ENCODE data around the gene ADAP1.

DNA sequence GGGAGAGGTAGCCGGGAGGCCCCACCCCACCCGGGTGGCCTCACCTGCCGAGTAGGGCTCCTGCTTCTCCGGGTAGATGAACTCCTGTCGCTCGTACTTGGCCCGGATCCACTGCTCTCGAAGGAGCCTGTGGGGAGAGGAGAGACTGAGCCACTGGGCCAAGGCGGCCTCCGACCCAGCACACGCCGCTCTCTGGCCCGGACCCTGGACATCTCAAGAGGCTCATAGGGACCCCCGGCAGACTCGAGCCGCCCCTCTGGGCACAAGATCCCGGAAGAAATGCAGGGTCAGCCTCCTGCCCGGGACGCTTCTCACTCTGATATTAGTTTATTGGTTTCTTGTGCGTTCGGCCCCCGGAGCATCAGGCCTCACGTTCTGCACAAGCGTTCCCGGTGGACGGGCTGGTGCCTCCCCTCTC, 34.5 kb downstream of the ADAP1 start:
- no peak for TF ChIP-seq CTCF (conservative IDR thresholded peaks at IDR 0.05; ENCODE audit: low read length)
- TF ChIP-seq EZH2phosphoT487 (IDR thresholded peaks at IDR 0.05; ENCODE audit: borderline replicate concordance) = no peak

Measured in Loucy (cell line).